Stimulated activated CD4-positive, alpha-beta T cell treated with anti-CD3 and anti-CD28 coated beads, Interleukin-2, amount 100 ng/mL, for 48 hours (primary cell): ENCODE measurements around the gene KRTAP10-2.
A peak's percentile ranks its signal among the peaks of the same experiment; 100 is the strongest.
"Not testable (repeated sequence)": the region's sequence is repeated elsewhere in the genome, so short reads cannot be mapped to it uniquely, and the experiment has no call there.

Experiments
- DNase-seq, 2 donors: peaks; one replicate each; pipeline ENCODE4 v3.0.0-alpha.2; 2020

KRTAP10-2 gene

GRCh38 chr21:44511938-44512275 lies 39.4 kb downstream of the KRTAP10-2 start:
- DNase-seq = no peak

- no peak for DNase-seq
These were observed 39.9 kb downstream of the KRTAP10-2 start for GRCh38 chr21:44511219-44511937.

- DNase-seq = peak; percentile 75 to 84
These were observed 40.6 kb downstream of the KRTAP10-2 start for GRCh38 chr21:44510508-44511218.

- DNase-seq = no peak
These were observed 41.2 kb downstream of the KRTAP10-2 start for GRCh38 chr21:44510109-44510507.

- no peak for DNase-seq
These were observed 41.8 kb downstream of the KRTAP10-2 start for GRCh38 chr21:44509539-44509938.

- DNase-seq = no peak
These were observed 42.4 kb downstream of the KRTAP10-2 start for GRCh38 chr21:44508711-44509445.

GRCh38 chr21:44508426-44508710 lies 42.9 kb downstream of the KRTAP10-2 start:
- no peak for DNase-seq

GRCh38 chr21:44507673-44508425 lies 43.5 kb downstream of the KRTAP10-2 start:
- DNase-seq = no peak

- DNase-seq = no peak
These were observed 44.7 kb downstream of the KRTAP10-2 start for GRCh38 chr21:44506279-44507255.

- no peak for DNase-seq
These were observed 45.5 kb downstream of the KRTAP10-2 start for GRCh38 chr21:44505673-44506278.

- DNase-seq = no peak
These were observed 47.4 kb downstream of the KRTAP10-2 start for GRCh38 chr21:44503901-44504399.

GRCh38 chr21:44503006-44503889 lies 48.1 kb downstream of the KRTAP10-2 start:
- DNase-seq = not testable (repeated sequence)

GRCh38 chr21:44502171-44502958 lies 48.9 kb downstream of the KRTAP10-2 start:
- no peak for DNase-seq
